Ovary (tissue), 9 donors: ENCODE data around the gene SOWAHD. TPM values are rescaled to one million over a fixed set of nuclear protein-coding genes. Genes with fewer than 3 reads are reported as not detected.
"Not testable (repeated sequence)": the region's sequence is repeated elsewhere in the genome, so short reads cannot be mapped to it uniquely, and the experiment has no call there.

ENCODE experiments used
- DNase-seq, 5 donors: peaks; one replicate each; pipeline ENCODE4 v3.0.0-alpha.2; 2019 to 2020
- H3K27ac ChIP-seq, 2 donors: fragments of 200-600 bp; one replicate each; pipeline versions ENCODE4 v1.5.1 to v1.8.0; 2019 to 2022
- H3K27me3 ChIP-seq: fragments of 200-600 bp; one replicate; pipeline ENCODE4 v1.8.0; 2022
- H3K36me3 ChIP-seq: fragments of 200-600 bp; sonication (generic); one replicate; pipeline ENCODE4 v1.5.1; 2019
- H3K4me1 ChIP-seq: one replicate; pipeline ENCODE4 v1.8.1; 2013; ENCODE audit warnings: mild to moderate bottlenecking, moderate library complexity; ENCODE audit not compliant: insufficient read depth
- H3K4me3 ChIP-seq: fragments of 200-600 bp; sonication (generic); one replicate; pipeline ENCODE4 v1.5.1; 2017
- H3K9me3 ChIP-seq, 2 donors: fragments of 200-600 bp in 1 of 2; sonication (generic) in 1 of 2; one replicate each; pipeline versions ENCODE4 v1.5.1 to v1.8.1; 2013 to 2019; ENCODE audit warnings: mild to moderate bottlenecking in 1 of 2, moderate library complexity in 1 of 2
- CTCF ChIP-seq, 3 donors: fragments of 450-650 bp in 2 of 3; fragments of 200-600 bp in 1 of 3; IDR thresholded peaks; one replicate each; pipeline versions ENCODE4 v1.5.1 to v1.8.0; 2016 to 2022; ENCODE audit warnings: antibody characterized with exemption in 3 of 3, mild to moderate bottlenecking in 1 of 3
- EP300 ChIP-seq: sonication (generic); formaldehyde crosslinking; IDR thresholded peaks from one replicate; pipeline ENCODE4 v1.6.1; 2017; ENCODE audit warnings: antibody characterized with exemption
- POLR2A ChIP-seq: fragments of 450-650 bp; IDR thresholded peaks from one replicate; pipeline ENCODE4 v1.6.1; 2017; ENCODE audit warnings: antibody characterized with exemption, mild to moderate bottlenecking, moderate library complexity
- WGBS, 3 donors: extraction: QIAGEN DNeasy Blood & Tissue Kit in 1 of 3; methylation state at CpG; one replicate each; pipeline versions ENCODE4 v1.1.5 to v1.1.7; 2013 to 2017; 5-methylcytosine and 5-hydroxymethylcytosine counted together
- intact Hi-C, 4 donors: fragments of 100-400 bp; cut with DNase I; formaldehyde crosslinking; loops; one replicate each; pipeline versions ENCODE4 v1.11.0 to v1.15.1; 2022 to 2023
- polyA plus RNA-seq, 2 donors: library from polyadenylated mRNA; stranded (reverse); fragments of 200-250 nt in 1 of 2; fragments of 350-450 nt in 1 of 2; fragmentation: Illumina TruSeq in 1 of 2; extraction: RNeasy Lipid Tissue Mini Kit (QIAGEN cat#74804) in 1 of 2; gene quantifications; one replicate each; pipeline ENCODE4 v1.2.3, GENCODE V29; 2013 to 2014
- total RNA-seq, 7 donors: library from RNA; depleted of rRNA in 2 of 7; stranded (reverse); fragments of >200 nt in 2 of 7; fragmentation: NEBNext Ultra II Directional in 3 of 7; extraction: Animal tissue kit (Norgen Biotek cat#: 25700) in 3 of 7; gene quantifications; one replicate each; pipeline versions ENCODE4 v1.1.0 to v1.2.4, GENCODE V29; 2016 to 2023
- donor health status: DM: no; HTN: no; CAD: no; lungs with moderate emphysema.
- donor health status: DM: no; HTN: no; CAD: no.
- donor health status: Bipolar disorder and iron deficiency.
- donor health status: DM: yes; HTN: yes; CAD: no.
- donor health status: DM: no; HTN: no; CAD: no.
- donor health status: DM: yes; HTN: yes; CAD: no.

The SOWAHD gene
- total and polyA plus RNA-seq, 9 donors: 0.12 to 2.3 (median 0.50) TPM; not detected in 2

GRCh38 chrX:119763836-119764387, 5.5 kb downstream of the SOWAHD start:
- no peaks in the 10 kb centered on the region for H3K4me1 ChIP-seq
- H3K4me3 ChIP-seq: no peak overlapping the region
- no peaks in the 10 kb centered on the region for H3K27me3 ChIP-seq

GRCh38 chrX:119768436-119768835, 10.0 kb downstream of the SOWAHD start:
- intact Hi-C loops, H3K27ac ChIP-seq, DNase-seq, H3K4me1 ChIP-seq, H3K4me3 ChIP-seq, H3K27me3 ChIP-seq, H3K9me3 ChIP-seq, H3K36me3 ChIP-seq: not testable (repeated sequence)
- 86 to 93% (median 87%) methylated on average over 11 of the region's 11 CpGs for WGBS, 3 donors

More at GRCh38 chrX:119763836-119764387, 5.5 kb downstream of the SOWAHD start:
- no peaks in the 10 kb centered on the region for H3K9me3 ChIP-seq
- DNase-seq: no peak
- no peak for TF ChIP-seq CTCF (IDR thresholded peaks at IDR 0.05)
- TF ChIP-seq POLR2A: no peak
- no peak for TF ChIP-seq EP300
- intact Hi-C loops: no loop called here
- H3K27ac ChIP-seq: no peak overlapping the region
- 72 to 86% (median 81%) methylated on average over 6 of the region's 6 CpGs for WGBS, 3 donors
- no peaks in the 10 kb centered on the region for H3K36me3 ChIP-seq

GRCh38 chrX:119769388-119769787, 11.0 kb downstream of the SOWAHD start:
- H3K36me3 ChIP-seq, intact Hi-C loops, H3K4me1 ChIP-seq, H3K27me3 ChIP-seq, H3K9me3 ChIP-seq, H3K27ac ChIP-seq, H3K4me3 ChIP-seq, DNase-seq: not testable (repeated sequence)
- WGBS, 3 donors: 73 to 87% (median 81%) methylated on average over 3 of the region's 3 CpGs

- Histone ChIP-seq H3K27me3 (no peaks in the 10 kb centered on the region), H3K4me3 (no peak overlapping the region), H3K9me3 (no peaks in the 10 kb centered on the region), H3K36me3 (no peaks in the 10 kb centered on the region), H3K27ac (no peak overlapping the region), H3K4me1 (peaks cover 2% of the 10 kb centered on the region)
- intact Hi-C loops: no loop called here
- TF ChIP-seq EP300 (no peak), CTCF (IDR thresholded peaks at IDR 0.05) (no peak), POLR2A (no peak)
- no peak for DNase-seq
- 45 to 66% (median 48%) methylated on average over 15 of the region's 15 CpGs for WGBS, 3 donors
Measured at GRCh38 chrX:119775517-119776238, 17.3 kb downstream of the SOWAHD start.

- Histone ChIP-seq H3K27ac (no peak overlapping the region), H3K4me1 (peaks cover 2% of the 10 kb centered on the region), H3K36me3 (no peaks in the 10 kb centered on the region), H3K4me3 (no peak overlapping the region), H3K9me3 (no peaks in the 10 kb centered on the region), H3K27me3 (no peaks in the 10 kb centered on the region)
- intact Hi-C loops: no loop called here
- DNase-seq: no peak
- 80 to 86% (median 84%) methylated on average over 5 of the region's 5 CpGs for WGBS, 3 donors
- TF ChIP-seq CTCF (IDR thresholded peaks at IDR 0.05) (no peak), POLR2A (no peak), EP300 (no peak)
Measured at GRCh38 chrX:119778829-119779228, 20.4 kb downstream of the SOWAHD start.
